Endothelial cell of umbilical vein (primary cell): ENCODE results near the gene GIMAP6. TPM values are rescaled to one million over a fixed set of nuclear protein-coding genes. Genes with fewer than 3 reads are reported as not detected.
"Not testable (repeated sequence)": the region's sequence is repeated elsewhere in the genome, so short reads cannot be mapped to it uniquely, and the experiment has no call there.

Experiments used
- BruUV-seq: library from RNA; stranded (reverse); fragments of 400-500 nt; replicated peaks from 2 replicates; lab custom pipeline; 2021; lab: Mats Ljungman, UMichigan
- CTCF ChIA-PET: fragments of 300-600, 350-600 bp; sonication (Branson Sonifier 250); formaldehyde crosslinking; loops from one replicate; lab custom pipeline; 2021; ENCODE audit warnings: antibody characterized with exemption, inconsistent platforms; lab: Charles Lee
- POLR2A ChIA-PET: fragments of 300-600, 350-600 bp; sonication (Branson Sonifier 250); formaldehyde crosslinking; loops from one replicate; lab custom pipeline; 2021; ENCODE audit warnings: antibody characterized with exemption, inconsistent platforms; lab: Charles Lee
- DNase-seq: peaks from one replicate; pipeline ENCODE4 v3.0.0-alpha.2; 2011; ENCODE audit warnings: low read depth, low spot score
- FAIRE-seq: peaks from 2 replicates; lab custom pipeline; 2011; peaks lifted over from hg19 to GRCh38; lab: Jason Lieb, UNC
- H2AFZ ChIP-seq: 2 replicates; pipeline ENCODE4 v1.6.0; 2012; ENCODE audit warnings: low read depth, low read length, control low read depth, inconsistent platforms
- H3K27ac ChIP-seq: 2 replicates; pipeline ENCODE4 v1.5.1; 2011; ENCODE audit warnings: low read depth, mild to moderate bottlenecking, control low read depth, low read length, moderate library complexity; ENCODE audit not compliant: insufficient read depth
- H3K27me3 ChIP-seq, 2 experiments: 2 replicates each; pipeline versions ENCODE4 v1.6.0 to v1.6.1; 2011; ENCODE audit warnings: low read length in 2 of 2, mixed read lengths in 1 of 2; ENCODE audit not compliant: control insufficient read depth in 2 of 2, insufficient read depth in 2 of 2
- H3K36me3 ChIP-seq, 2 experiments: 2 replicates in 1 of 2; 3 replicates in 1 of 2; pipeline ENCODE4 v1.5.1; 2011; ENCODE audit warnings: low read length in 2 of 2, mild to moderate bottlenecking in 1 of 2, moderate library complexity in 1 of 2; ENCODE audit not compliant: control insufficient read depth in 2 of 2, insufficient read depth in 2 of 2; ENCODE audit errors: extremely low read depth in 1 of 2
- H3K4me1 ChIP-seq: 3 replicates; pipeline ENCODE4 v1.5.1; 2011; ENCODE audit warnings: mild to moderate bottlenecking, low read length; ENCODE audit not compliant: control insufficient read depth, insufficient read depth; ENCODE audit errors: extremely low read depth
- H3K4me2 ChIP-seq: 2 replicates; pipeline ENCODE4 v1.6.1; 2011; ENCODE audit warnings: low read length, control low read depth, mixed read lengths; ENCODE audit not compliant: insufficient read depth
- H3K4me3 ChIP-seq, 3 experiments: fragments of 200-600 bp in 1 of 3; sonication (generic), shearing (Covaris generic) in 1 of 3; replicated peaks in 1 of 3; 2 replicates each; pipeline ENCODE4 v1.5.1; 2011 to 2016; ENCODE audit warnings: control low read depth in 3 of 3, low read length in 3 of 3, mild to moderate bottlenecking in 2 of 3, inconsistent platforms in 1 of 3, low read depth in 1 of 3, moderate library complexity in 1 of 3; ENCODE audit not compliant: insufficient read depth in 1 of 3
- H3K79me2 ChIP-seq: 2 replicates; pipeline ENCODE4 v1.6.0; 2012; ENCODE audit warnings: low read length, inconsistent platforms; ENCODE audit not compliant: control insufficient read depth, insufficient read depth
- H3K9ac ChIP-seq: replicated peaks from 2 replicates; pipeline ENCODE3; 2011; ENCODE audit warnings: low read length, control low read depth; ENCODE audit not compliant: insufficient read depth; ENCODE audit errors: extremely low read depth
- H3K9me1 ChIP-seq: replicated peaks from 3 replicates; pipeline ENCODE4 v1.6.0; 2011; ENCODE audit warnings: mild to moderate bottlenecking, low read length; ENCODE audit not compliant: control insufficient read depth, insufficient read depth; ENCODE audit errors: extremely low read depth
- H3K9me3 ChIP-seq: replicated peaks from 2 replicates; pipeline ENCODE4 v1.5.1; 2012; ENCODE audit warnings: low read length, inconsistent platforms; ENCODE audit not compliant: control insufficient read depth, insufficient read depth
- H4K20me1 ChIP-seq: replicated peaks from 2 replicates; pipeline ENCODE3; 2011; ENCODE audit warnings: mild to moderate bottlenecking, low read length; ENCODE audit not compliant: control insufficient read depth, insufficient read depth; ENCODE audit errors: extremely low read depth
- CTCF ChIP-seq, 2 donors: IDR thresholded peaks; 1 replicate in 1 of 2; 2 replicates in 1 of 2; pipeline ENCODE4 v1.5.1; 2011; ENCODE audit warnings: low read length in 2 of 2, mild to moderate bottlenecking in 2 of 2, moderate library complexity in 2 of 2, control low read depth in 1 of 2, inconsistent platforms in 1 of 2, low read depth in 1 of 2; ENCODE audit not compliant: insufficient read depth in 1 of 2; ENCODE audit errors: extremely low read depth in 1 of 2
- EZH2 ChIP-seq: IDR thresholded peaks from 2 replicates; pipeline ENCODE4 v1.6.1; 2012; ENCODE audit warnings: borderline replicate concordance, low read depth, mild to moderate bottlenecking, moderate library complexity, low read length, inconsistent platforms; ENCODE audit not compliant: severe bottlenecking
- FOS ChIP-seq: IDR thresholded peaks from 2 replicates; pipeline ENCODE4 v1.6.1; 2011; ENCODE audit warnings: mild to moderate bottlenecking, low read length, moderate library complexity, borderline replicate concordance; ENCODE audit not compliant: insufficient read depth
- GATA2 ChIP-seq: IDR thresholded peaks from 2 replicates; pipeline ENCODE4 v1.7.0; 2011; ENCODE audit warnings: low read depth, mild to moderate bottlenecking, moderate library complexity, mixed read lengths, low read length; ENCODE audit not compliant: insufficient read length, insufficient read depth
- JUN ChIP-seq: IDR thresholded peaks from 2 replicates; pipeline ENCODE4 v1.6.1; 2011; ENCODE audit warnings: borderline replicate concordance, low read depth; ENCODE audit not compliant: insufficient read length, insufficient read depth
- MAX ChIP-seq: IDR thresholded peaks from 2 replicates; pipeline ENCODE4 v1.6.1; 2011; ENCODE audit not compliant: insufficient read depth, insufficient read length
- MYC ChIP-seq: IDR thresholded peaks from one replicate; pipeline ENCODE4 v1.6.1; 2011; ENCODE audit warnings: mild to moderate bottlenecking, low read depth, low read length
- POLR2A ChIP-seq: IDR thresholded peaks from 2 replicates; pipeline ENCODE4 v1.6.1; 2012; ENCODE audit warnings: low read depth, mild to moderate bottlenecking, control low read depth, low read length
- POLR2AphosphoS5 ChIP-seq: IDR thresholded peaks from 2 replicates; pipeline ENCODE4 v1.6.1; 2012; ENCODE audit warnings: low read depth, mild to moderate bottlenecking, control low read depth, low read length, moderate library complexity; ENCODE audit not compliant: insufficient read depth
- dilution Hi-C: fragments of 300-500 bp; cut with MboI; formaldehyde crosslinking; loops from one replicate; pipeline ENCODE4 v1.15.0; 2019; ENCODE audit warnings: low sequenced_read_pairs; ENCODE audit not compliant: extremely low pct_ligation_motif_present
- intact Hi-C: fragments of 100-400 bp; cut with micrococcal nuclease; formaldehyde crosslinking; loops from one replicate; pipeline ENCODE4 v1.10.0; 2022
- polyA plus RNA-seq, 4 experiments: library from polyadenylated mRNA; depleted of rRNA in 3 of 4; stranded (reverse) in 3 of 4; unstranded in 1 of 4; fragments of >200 nt; gene quantifications; 2 replicates each; pipeline versions ENCODE4 v1.2.1 to v1.2.3, GENCODE V29; 2011 to 2012; ENCODE audit warnings: missing spikeins in 1 of 4
- total RNA-seq: library from RNA; stranded (reverse); gene quantifications from 2 replicates; pipeline ENCODE4 v1.2.3, GENCODE V29; 2021

The GIMAP6 gene
- total and polyA plus RNA-seq, 2 donors (not counting 3 experiments of a cell fraction or from before 2014, with no cell fraction given) = 65.6 to 85.0 TPM

DNA sequence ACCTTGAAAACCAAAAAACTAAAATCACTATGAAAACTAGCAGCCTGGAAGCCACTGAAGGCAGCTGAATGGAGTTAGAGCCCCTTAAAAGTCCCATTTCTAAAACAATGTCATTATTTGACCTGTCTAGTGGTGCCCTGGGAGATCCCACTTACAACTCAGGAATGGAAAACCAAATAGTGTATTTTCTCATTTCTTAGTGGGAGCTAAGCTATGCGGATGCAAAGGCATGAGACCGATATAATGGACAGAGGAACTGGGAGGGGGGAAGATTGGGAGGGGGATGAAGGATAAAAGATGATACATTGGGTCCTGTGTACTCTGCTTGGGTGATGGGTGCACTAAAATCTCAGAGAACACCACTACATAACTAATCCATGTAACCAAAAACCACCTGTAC, 43.5 kb upstream of the GIMAP6 start:
- no peaks in the 10 kb centered on the region for H3K36me3 ChIP-seq
- no peaks in the 10 kb centered on the region for H4K20me1 ChIP-seq
- TF ChIP-seq MYC (no peak), GATA2 (no peak), MAX (no peak), JUN (no peak), CTCF (IDR thresholded peaks at IDR 0.05; ENCODE audit: extremely low read depth in 1 of 2, insufficient read depth in 1 of 2, low read depth in 1 of 2, low read length in 2 of 2) (no peak), POLR2AphosphoS5 (no peak), FOS (no peak), EZH2 (no peak), POLR2A (no peak)
- H3K27me3 ChIP-seq = no peaks in the 10 kb centered on the region
- H3K9ac ChIP-seq = no peak overlapping the region
- no peaks in the 10 kb centered on the region for H3K9me1 ChIP-seq
- DNase-seq = peak; percentile 43
- peak overlapping the region; percentile 48 for H3K27ac ChIP-seq
- ChIA-PET CTCF (no interaction called here), POLR2A (interaction anchor here (1.2 kb wide), 1 partner anchor 41 kb away, joined by 5 read pairs; the partner anchor contains the start of gene GIMAP1)
- H3K9me3 ChIP-seq = no peaks in the 10 kb centered on the region
- no peak for FAIRE-seq
- H3K4me2 ChIP-seq = peak overlapping the region; percentile 77
- H3K4me3 ChIP-seq = no peak overlapping the region
- peaks cover 19% of the 10 kb centered on the region for H3K4me1 ChIP-seq
- H2AFZ ChIP-seq = peak overlapping the region; percentile 44
- no peaks in the 10 kb centered on the region for H3K79me2 ChIP-seq
- BruUV-seq = no TSS peak
- dilution Hi-C loops (no loop called here), intact Hi-C loops (loop anchor here (1.0 to 2.0 kb wide), 6 partner anchors 10 to 225 kb away; partner anchors contain the start of genes GIMAP1, GIMAP2, GIMAP6 and GIMAP8)

DNA sequence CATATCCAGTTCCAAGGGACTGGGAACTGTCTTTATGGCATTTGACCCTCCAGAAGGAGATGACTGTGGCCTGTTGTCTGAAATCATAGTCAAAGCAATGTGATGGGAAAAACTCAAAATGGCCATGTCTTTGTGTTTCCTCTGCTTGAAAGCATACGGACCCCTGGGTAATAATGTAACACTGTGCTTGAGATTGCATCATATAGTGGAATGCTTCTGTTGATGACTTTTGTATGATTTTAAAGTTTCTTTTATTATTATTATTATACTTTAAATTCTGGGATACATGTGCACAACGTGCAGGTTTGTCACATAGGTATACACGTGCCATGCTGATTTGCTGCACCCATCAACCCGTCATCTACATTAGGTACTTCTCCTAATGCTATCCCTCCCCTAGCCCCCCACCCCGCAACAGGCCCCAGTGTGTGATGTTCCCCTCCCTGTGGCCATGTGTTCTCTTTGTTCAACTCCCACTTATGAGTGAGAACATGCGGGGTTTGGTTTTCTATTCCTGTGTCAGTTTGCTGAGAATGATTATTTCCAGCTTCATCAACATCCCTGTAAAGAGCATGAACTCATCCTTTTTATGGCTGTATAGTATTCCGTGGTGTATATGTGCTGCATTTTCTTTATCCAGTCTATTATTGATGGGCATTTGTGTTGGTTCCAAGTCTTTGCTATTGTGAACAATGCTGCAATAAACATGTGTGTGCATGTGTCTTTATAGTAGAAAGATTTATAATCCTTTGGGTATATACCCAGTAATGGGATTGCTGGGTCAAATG, 39.8 kb upstream of the GIMAP6 start:
- H4K20me1 ChIP-seq, H3K9ac ChIP-seq, BruUV-seq, H3K4me3 ChIP-seq, DNase-seq, H3K9me3 ChIP-seq, H3K4me2 ChIP-seq, POLR2A ChIA-PET, H3K27me3 ChIP-seq, H2AFZ ChIP-seq, H3K27ac ChIP-seq, H3K79me2 ChIP-seq, intact Hi-C loops, CTCF ChIA-PET, dilution Hi-C loops, H3K36me3 ChIP-seq, H3K9me1 ChIP-seq, FAIRE-seq: not testable (repeated sequence)
- peaks cover 15% of the 10 kb centered on the region for H3K4me1 ChIP-seq
